Activated CD8-positive, alpha-beta memory T cell treated with anti-CD3 and anti-CD28 coated beads, Interleukin-2, amount 50 U/mL, for 1 hour (primary cell): ENCODE measurements around the gene USF3.

Experiments used
- DNase-seq: peaks from one replicate; pipeline ENCODE4 v3.0.0-alpha.2; 2020; ENCODE audit errors: extremely low read depth

Gene USF3

GRCh38 chr3:113695786-113696645 lies at the start of gene USF3:
Gene USF3 (minus strand): TSS chr3:113696642. CDS start chr3:113674878, 21,764 bp downstream.
- peak; percentile 59 for DNase-seq

- DNase-seq, result peak; percentile 85
Observed at GRCh38 chr3:113745756-113746547, 49.5 kb upstream of the USF3 start, which contains the start of gene NAA50. Gene NAA50 (minus strand): TSS chr3:113746249. CDS start chr3:113745949, 300 bp downstream.

GRCh38 chr3:113744941-113745755 lies 48.7 kb upstream of the USF3 start:
- peak; percentile 77 for DNase-seq

- no peak for DNase-seq
Observed at GRCh38 chr3:113743006-113743630, 46.7 kb upstream of the USF3 start.

- DNase-seq, result no peak
Observed at GRCh38 chr3:113741620-113742019, 45.2 kb upstream of the USF3 start.

GRCh38 chr3:113741086-113741485 lies 44.6 kb upstream of the USF3 start:
- no peak for DNase-seq

GRCh38 chr3:113736548-113737089 lies 40.2 kb upstream of the USF3 start:
- no peak for DNase-seq

GRCh38 chr3:113731694-113732093 lies 35.3 kb upstream of the USF3 start:
- DNase-seq, result no peak

GRCh38 chr3:113730550-113730949 lies 34.1 kb upstream of the USF3 start:
- DNase-seq, result no peak

GRCh38 chr3:113728661-113729060 lies 32.2 kb upstream of the USF3 start:
- no peak for DNase-seq

GRCh38 chr3:113721636-113722035 lies 25.2 kb upstream of the USF3 start:
- no peak for DNase-seq

GRCh38 chr3:113719758-113720157 lies 23.3 kb upstream of the USF3 start:
- no peak for DNase-seq

GRCh38 chr3:113719294-113719693 lies 22.9 kb upstream of the USF3 start:
- no peak for DNase-seq

GRCh38 chr3:113717818-113718217 lies 21.4 kb upstream of the USF3 start:
- DNase-seq, result no peak

- no peak for DNase-seq
Observed at GRCh38 chr3:113717308-113717707, 20.9 kb upstream of the USF3 start.

GRCh38 chr3:113714702-113715101 lies 18.3 kb upstream of the USF3 start:
- DNase-seq, result no peak

GRCh38 chr3:113712129-113712528 lies 15.7 kb upstream of the USF3 start:
- no peak for DNase-seq

GRCh38 chr3:113707835-113708234 lies 11.4 kb upstream of the USF3 start:
- DNase-seq, result no peak

- no peak for DNase-seq
Observed at GRCh38 chr3:113698956-113699355, 2.5 kb upstream of the USF3 start.

- DNase-seq, result no peak
Observed at GRCh38 chr3:113698213-113698742, 1.8 kb upstream of the USF3 start.
